Measurements from ENCODE around the gene WDCP. TPM values are rescaled to one million over a fixed set of nuclear protein-coding genes. Genes with fewer than 3 reads are reported as not detected.

Gene WDCP
- total RNA-seq, 3 donors from 2014 or later (not counting 1 experiment from before 2014, with no cell fraction given) = 2.4 to 11.8 (median 11.2) TPM

DNA sequence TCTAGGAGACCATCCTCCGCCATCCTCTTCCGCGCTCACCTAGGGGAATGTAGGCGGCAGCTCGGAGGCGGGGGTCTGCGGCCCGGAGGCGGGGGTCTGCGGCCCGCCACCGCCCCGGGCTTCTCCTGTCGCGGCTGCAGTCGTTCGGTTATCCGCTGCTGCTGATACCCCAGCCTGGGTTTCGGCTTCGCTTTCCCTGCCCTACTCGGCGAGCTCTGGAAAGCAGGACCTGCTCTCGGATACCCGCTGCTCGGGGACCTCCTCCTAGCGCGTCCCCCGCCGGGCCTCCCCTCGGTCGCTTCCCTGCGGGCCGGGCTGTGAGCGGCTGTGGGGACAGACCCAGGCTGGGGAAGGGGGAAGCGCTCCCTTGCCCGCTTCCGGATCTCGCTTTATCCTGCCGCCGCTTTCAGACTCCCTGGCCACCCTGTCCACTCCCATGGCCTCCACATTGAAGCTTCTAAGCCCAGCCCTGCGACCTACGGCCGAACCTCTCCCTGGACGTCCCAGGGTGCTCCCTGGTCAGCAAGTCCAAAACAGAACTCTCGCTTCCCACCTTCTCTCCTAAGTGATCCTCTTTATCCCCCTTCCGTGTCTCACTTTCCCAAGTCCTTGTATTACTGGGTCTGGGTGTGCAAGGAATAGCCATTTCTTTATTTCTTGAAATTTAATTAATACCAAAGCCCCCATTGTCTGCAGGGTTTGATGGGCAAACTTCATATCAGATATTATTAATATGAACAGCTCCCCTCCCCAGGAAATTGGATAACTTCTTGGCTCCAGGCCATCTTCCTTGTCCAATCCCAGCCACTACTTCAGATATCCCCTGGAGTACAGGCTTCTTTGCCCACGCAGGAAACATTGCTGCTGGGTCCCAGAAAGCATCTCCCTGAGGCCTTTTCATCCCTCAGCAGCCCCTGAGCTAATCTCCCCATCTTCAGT lies 3.1 kb upstream of the WDCP start:
- TF ChIP-seq, protein P1, sequence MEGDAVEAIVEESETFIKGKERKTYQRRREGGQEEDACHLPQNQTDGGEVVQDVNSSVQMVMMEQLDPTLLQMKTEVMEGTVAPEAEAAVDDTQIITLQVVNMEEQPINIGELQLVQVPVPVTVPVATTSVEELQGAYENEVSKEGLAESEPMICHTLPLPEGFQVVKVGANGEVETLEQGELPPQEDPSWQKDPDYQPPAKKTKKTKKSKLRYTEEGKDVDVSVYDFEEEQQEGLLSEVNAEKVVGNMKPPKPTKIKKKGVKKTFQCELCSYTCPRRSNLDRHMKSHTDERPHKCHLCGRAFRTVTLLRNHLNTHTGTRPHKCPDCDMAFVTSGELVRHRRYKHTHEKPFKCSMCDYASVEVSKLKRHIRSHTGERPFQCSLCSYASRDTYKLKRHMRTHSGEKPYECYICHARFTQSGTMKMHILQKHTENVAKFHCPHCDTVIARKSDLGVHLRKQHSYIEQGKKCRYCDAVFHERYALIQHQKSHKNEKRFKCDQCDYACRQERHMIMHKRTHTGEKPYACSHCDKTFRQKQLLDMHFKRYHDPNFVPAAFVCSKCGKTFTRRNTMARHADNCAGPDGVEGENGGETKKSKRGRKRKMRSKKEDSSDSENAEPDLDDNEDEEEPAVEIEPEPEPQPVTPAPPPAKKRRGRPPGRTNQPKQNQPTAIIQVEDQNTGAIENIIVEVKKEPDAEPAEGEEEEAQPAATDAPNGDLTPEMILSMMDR (IDR thresholded peaks at IDR 0.05) = no peak
- H3K4me3 ChIP-seq (ENCODE audit: low read length) = peak overlapping the region; percentile 46
- Mint-ChIP-seq H3K9me3 (no peaks in the 10 kb centered on the region), H3K4me3 (no peak overlapping the region), H3K36me3 (no peaks in the 10 kb centered on the region), H3K27ac (no peak overlapping the region), H3K4me1 (peaks cover 18 to 23% of the 10 kb centered on the region in 2 donors), H3K27me3 (ENCODE audit: low read depth in 2 of 2) (no peaks in the 10 kb centered on the region)
- intact Hi-C loops (cut with micrococcal nuclease) = no loop called here
- H3K27me3 ChIP-seq (ENCODE audit: control insufficient read depth, insufficient read depth, low read length) = no peaks in the 10 kb centered on the region
- H3K27ac ChIP-seq (ENCODE audit: low read length) = no peak overlapping the region
- 13% methylated on average over 47 of the region's 47 CpGs for WGBS (ENCODE audit: insufficient coverage)
- H3K4me1 ChIP-seq (ENCODE audit: control insufficient read depth, insufficient read depth, low read length) = peaks cover 20% of the 10 kb centered on the region
- no peak for ATAC-seq
- no peaks in the 10 kb centered on the region for H3K9me3 ChIP-seq (ENCODE audit: control insufficient read depth, insufficient read depth, low read length)
- no peaks in the 10 kb centered on the region for H3K36me3 ChIP-seq (ENCODE audit: control insufficient read depth, insufficient read depth, low read length)
- peak in 1 of 2 donors; percentile 40 for DNase-seq

DNA sequence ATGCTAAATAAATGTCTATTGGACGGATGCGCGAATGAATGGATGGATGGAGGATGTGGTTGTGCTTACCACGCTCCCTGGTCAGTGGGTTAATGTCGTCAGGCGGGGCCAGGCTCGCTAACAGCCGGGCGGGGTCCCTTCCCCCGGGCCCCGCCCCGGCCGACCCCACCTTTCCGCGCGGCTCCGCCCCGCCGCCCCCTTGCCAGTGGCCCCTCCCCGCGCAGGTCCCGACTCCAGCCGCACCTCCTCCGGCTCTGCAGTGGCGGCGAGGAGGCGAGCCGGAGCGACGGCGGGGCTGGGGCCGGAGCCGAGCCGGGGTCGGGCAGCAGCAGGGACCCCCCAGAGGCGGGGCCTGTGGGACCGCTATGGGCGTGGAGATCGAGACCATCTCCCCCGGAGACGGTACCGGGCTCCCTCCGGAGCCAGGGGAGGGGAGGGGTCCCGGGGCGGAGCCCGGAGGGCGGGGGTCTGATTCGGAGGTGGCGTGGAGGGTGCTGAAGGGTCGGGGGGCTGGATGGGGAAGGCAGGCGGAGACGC lies 2.4 kb upstream of the WDCP start, which contains the start of gene FKBP1B:
FKBP1B (plus strand) TSS at position 257 of the 537 bp plus-strand sequence; CDS start at position 366, 109 bp downstream.
- Mint-ChIP-seq H3K27ac (no peak within 1 kb of the TSS), H3K36me3 (no peaks in the 10 kb centered on the region), H3K9me3 (no peaks in the 10 kb centered on the region), H3K4me3 (no peak within 1 kb of the TSS), H3K27me3 (ENCODE audit: low read depth in 2 of 2) (no peaks in the 10 kb centered on the region), H3K4me1 (peaks cover 24 to 28% of the 10 kb centered on the region in 2 donors)
- Histone ChIP-seq H3K27ac (ENCODE audit: low read length) (no peak within 1 kb of the TSS), H3K9me3 (ENCODE audit: control insufficient read depth, insufficient read depth, low read length) (no peaks in the 10 kb centered on the region), H3K4me3 (ENCODE audit: low read length) (peak within 1 kb of the TSS; percentile 46), H3K27me3 (ENCODE audit: control insufficient read depth, insufficient read depth, low read length) (no peaks in the 10 kb centered on the region), H3K36me3 (ENCODE audit: control insufficient read depth, insufficient read depth, low read length) (no peaks in the 10 kb centered on the region), H3K4me1 (ENCODE audit: control insufficient read depth, insufficient read depth, low read length) (peaks cover 20% of the 10 kb centered on the region)
- DNase-seq (peak; percentile 54 to 71), ATAC-seq (peak; percentile 14 to 46 (median 39))
- TF ChIP-seq, protein P1 (IDR thresholded peaks at IDR 0.05) = no peak
- intact Hi-C loops (cut with micrococcal nuclease) = no loop called here
- under 1% methylated on average over 52 of the region's 52 CpGs for WGBS (ENCODE audit: insufficient coverage)

DNA sequence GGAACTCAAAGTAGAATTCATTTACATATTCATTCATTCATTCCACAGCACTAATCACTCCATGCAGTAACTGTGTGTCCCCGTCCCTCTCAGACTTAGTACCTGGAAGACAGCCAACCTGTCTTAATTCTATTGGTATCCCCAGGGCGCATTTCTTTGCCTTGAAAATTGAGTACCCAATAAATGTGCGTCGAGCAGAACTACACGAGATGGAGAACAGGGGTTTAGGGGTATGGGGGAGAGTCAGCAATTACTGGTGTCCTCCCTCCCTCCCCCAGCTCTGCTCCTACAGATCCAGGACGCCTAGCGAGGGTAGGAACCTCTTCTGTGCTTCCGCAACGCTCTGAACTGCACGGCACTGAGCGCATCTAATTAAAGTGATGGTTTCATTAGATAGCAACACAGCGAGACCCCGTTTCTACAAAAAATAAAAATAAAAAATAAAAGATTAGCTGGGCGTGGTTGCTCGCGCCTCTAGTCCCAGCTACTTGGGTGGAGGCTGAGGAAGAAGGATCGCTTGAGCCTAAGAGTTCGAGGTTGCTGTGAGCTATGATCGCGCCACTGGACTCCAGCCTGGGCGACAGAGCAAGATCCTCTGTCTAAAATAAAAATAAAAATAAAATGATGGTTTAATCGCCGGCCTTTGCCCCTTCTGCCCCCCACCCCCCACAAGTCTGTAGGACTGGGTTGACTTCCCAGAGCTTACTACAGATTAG lies 1.7 kb upstream of the WDCP start:
- no peak overlapping the region for H3K27ac Mint-ChIP-seq

More for the DNA sequence above, 1.7 kb upstream of the WDCP start:
- intact Hi-C loops (cut with micrococcal nuclease) = no loop called here
- H3K4me3 ChIP-seq (ENCODE audit: low read length) = peak overlapping the region; percentile 32
- no peaks in the 10 kb centered on the region for H3K9me3 ChIP-seq (ENCODE audit: control insufficient read depth, insufficient read depth, low read length)
- peaks cover 24 to 28% of the 10 kb centered on the region in 2 donors for H3K4me1 Mint-ChIP-seq
- H3K27me3 ChIP-seq (ENCODE audit: control insufficient read depth, insufficient read depth, low read length) = no peaks in the 10 kb centered on the region
- H3K9me3 Mint-ChIP-seq = no peaks in the 10 kb centered on the region
- H3K36me3 ChIP-seq (ENCODE audit: control insufficient read depth, insufficient read depth, low read length) = no peaks in the 10 kb centered on the region
- no peak overlapping the region for H3K4me3 Mint-ChIP-seq
- TF ChIP-seq, protein P1 (IDR thresholded peaks at IDR 0.05) = no peak
- H3K27ac ChIP-seq (ENCODE audit: low read length) = no peak overlapping the region
- peaks cover 20% of the 10 kb centered on the region for H3K4me1 ChIP-seq (ENCODE audit: control insufficient read depth, insufficient read depth, low read length)
- H3K27me3 Mint-ChIP-seq (ENCODE audit: low read depth in 2 of 2) = no peaks in the 10 kb centered on the region
- DNase-seq = peak in 1 of 2 donors; percentile 28
- WGBS (ENCODE audit: insufficient coverage) = 21% methylated on average over 17 of the region's 23 CpGs
- ATAC-seq = no peak
- no peaks in the 10 kb centered on the region for H3K36me3 Mint-ChIP-seq

Measured in natural killer cell (primary cell).